Uterus (tissue), 4 donors: Measurements from ENCODE around the gene DDX60. TPM values are rescaled to one million over a fixed set of nuclear protein-coding genes. Genes with fewer than 3 reads are reported as not detected.

Experiments
- DNase-seq, 2 donors: peaks; one replicate each; pipeline ENCODE4 v3.0.0-alpha.2; 2019 to 2020
- H3K27ac ChIP-seq, 2 donors: fragments of 200-600 bp; sonication (generic); 1 replicate in 1 of 2; 2 replicates in 1 of 2; pipeline ENCODE4 v1.5.1; 2016 to 2018
- H3K27me3 ChIP-seq, 2 donors: fragments of 200-600 bp; sonication (generic); one replicate each; pipeline ENCODE4 v1.5.1; 2018 to 2019; ENCODE audit warnings: control low read depth in 1 of 2
- H3K36me3 ChIP-seq, 2 donors: fragments of 200-600 bp; sonication (generic); one replicate each; pipeline ENCODE4 v1.5.1; 2019; ENCODE audit warnings: control low read depth in 1 of 2
- H3K4me1 ChIP-seq, 2 donors: fragments of 200-600 bp; sonication (generic); one replicate each; pipeline ENCODE4 v1.5.1; 2018 to 2019; ENCODE audit warnings: control low read depth in 1 of 2
- H3K4me3 ChIP-seq, 2 donors: fragments of 200-600 bp; sonication (generic); 1 replicate in 1 of 2; 2 replicates in 1 of 2; pipeline ENCODE4 v1.5.1; 2018 to 2019; ENCODE audit warnings: mild to moderate bottlenecking in 1 of 2
- H3K9me3 ChIP-seq, 2 donors: fragments of 200-600 bp; sonication (generic); one replicate each; pipeline ENCODE4 v1.5.1; 2019; ENCODE audit warnings: control low read depth in 1 of 2
- POLR2A ChIP-seq, 2 donors: fragments of 450-650 bp; IDR thresholded peaks; one replicate each; pipeline ENCODE4 v1.6.1; 2016; ENCODE audit warnings: antibody characterized with exemption in 2 of 2, mild to moderate bottlenecking in 1 of 2, moderate library complexity in 1 of 2
- intact Hi-C: fragments of 100-400 bp; cut with DNase I; formaldehyde crosslinking; loops from one replicate; pipeline ENCODE4 v1.15.1; 2023; ENCODE audit warnings: low total_unique reads
- total RNA-seq, 4 donors: library from RNA; depleted of rRNA in 3 of 4; stranded (reverse); fragments of >200 nt in 3 of 4; gene quantifications; one replicate each; pipeline versions ENCODE4 v1.1.0 to v1.2.4, GENCODE V29; 2014 to 2023
- TF ChIP-seq, protein P1 (sequence below), 4 experiments: fragments of 200-600 bp in 2 of 4; fragments of 450-650 bp in 2 of 4; sonication (generic) in 2 of 4; IDR thresholded peaks; one replicate each; pipeline ENCODE4 v1.5.1; 2016 to 2019; ENCODE audit warnings: antibody characterized with exemption in 4 of 4, mild to moderate bottlenecking in 2 of 4, moderate library complexity in 1 of 4
- donor health status: DM: yes; HTN: yes; CAD: no.

Gene DDX60
- total RNA-seq, 4 donors from 2014 or later: 10.0 to 45.1 (median 27.3) TPM

DNA sequence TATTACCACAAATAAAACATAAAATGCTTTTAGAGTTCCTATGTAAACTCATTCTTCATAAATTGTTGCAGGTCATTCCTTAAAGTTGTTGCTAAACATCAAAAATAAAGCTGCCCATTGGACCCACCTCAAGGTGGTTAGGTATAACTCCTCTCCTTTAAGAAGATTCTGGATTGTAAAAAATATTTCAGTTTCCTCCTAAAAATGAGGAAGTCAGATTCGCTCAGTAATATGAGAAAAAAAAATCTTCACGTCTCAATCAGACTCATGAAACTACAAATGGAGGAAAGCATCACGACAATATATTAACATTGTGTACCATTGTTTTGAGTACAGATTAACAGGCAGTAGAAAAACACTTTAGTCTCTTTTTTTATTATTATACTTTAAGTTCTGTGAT is 105.9 kb downstream of the DDX60 start:
- Histone ChIP-seq H3K4me3 (no peak overlapping the region), H3K9me3 (no peaks in the 10 kb centered on the region), H3K4me1 (no peaks in the 10 kb centered on the region), H3K36me3 (no peaks in the 10 kb centered on the region), H3K27me3 (no peaks in the 10 kb centered on the region), H3K27ac (no peak overlapping the region)
- DNase-seq: no peak
- TF ChIP-seq, protein P1, sequence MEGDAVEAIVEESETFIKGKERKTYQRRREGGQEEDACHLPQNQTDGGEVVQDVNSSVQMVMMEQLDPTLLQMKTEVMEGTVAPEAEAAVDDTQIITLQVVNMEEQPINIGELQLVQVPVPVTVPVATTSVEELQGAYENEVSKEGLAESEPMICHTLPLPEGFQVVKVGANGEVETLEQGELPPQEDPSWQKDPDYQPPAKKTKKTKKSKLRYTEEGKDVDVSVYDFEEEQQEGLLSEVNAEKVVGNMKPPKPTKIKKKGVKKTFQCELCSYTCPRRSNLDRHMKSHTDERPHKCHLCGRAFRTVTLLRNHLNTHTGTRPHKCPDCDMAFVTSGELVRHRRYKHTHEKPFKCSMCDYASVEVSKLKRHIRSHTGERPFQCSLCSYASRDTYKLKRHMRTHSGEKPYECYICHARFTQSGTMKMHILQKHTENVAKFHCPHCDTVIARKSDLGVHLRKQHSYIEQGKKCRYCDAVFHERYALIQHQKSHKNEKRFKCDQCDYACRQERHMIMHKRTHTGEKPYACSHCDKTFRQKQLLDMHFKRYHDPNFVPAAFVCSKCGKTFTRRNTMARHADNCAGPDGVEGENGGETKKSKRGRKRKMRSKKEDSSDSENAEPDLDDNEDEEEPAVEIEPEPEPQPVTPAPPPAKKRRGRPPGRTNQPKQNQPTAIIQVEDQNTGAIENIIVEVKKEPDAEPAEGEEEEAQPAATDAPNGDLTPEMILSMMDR (IDR thresholded peaks at IDR 0.05): no peak
- intact Hi-C loops: no loop called here

DNA sequence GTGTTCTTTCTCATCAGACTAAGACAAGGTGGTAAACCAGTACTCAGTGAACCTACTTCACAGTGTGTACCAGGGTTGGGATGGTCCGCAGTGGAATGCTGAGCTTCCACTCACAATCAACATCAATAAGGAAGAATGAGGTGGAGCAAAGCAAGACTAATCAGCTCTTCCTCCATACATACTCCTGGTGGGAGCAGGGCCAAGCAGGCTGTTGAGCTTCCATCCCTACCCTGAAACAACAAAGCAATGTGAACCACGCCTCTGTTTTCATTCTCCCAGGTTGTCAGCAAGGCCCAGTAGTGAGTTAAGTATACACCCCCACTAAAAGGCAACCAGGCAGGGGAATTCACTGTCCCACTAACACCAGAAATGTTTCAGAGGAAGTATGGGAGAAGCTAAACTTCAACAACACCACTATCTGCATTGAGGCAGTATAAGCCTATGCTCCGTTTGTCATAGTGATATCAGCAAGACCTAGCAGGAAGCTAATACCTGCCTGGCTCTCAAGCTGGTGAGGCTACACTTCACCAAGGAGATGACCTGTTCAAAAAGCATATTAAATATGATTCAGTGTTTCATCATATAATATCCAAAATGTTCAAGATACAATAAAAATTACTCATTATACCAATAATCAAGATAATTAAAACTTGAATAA is 109.5 kb downstream of the DDX60 start:
- no peak overlapping the region for H3K4me3 ChIP-seq
- H3K27me3 ChIP-seq: no peaks in the 10 kb centered on the region
- intact Hi-C loops: no loop called here
- no peaks in the 10 kb centered on the region for H3K4me1 ChIP-seq
- H3K9me3 ChIP-seq: no peaks in the 10 kb centered on the region
- TF ChIP-seq, protein P1 (IDR thresholded peaks at IDR 0.05): no peak
- TF ChIP-seq POLR2A (IDR thresholded peaks at IDR 0.05): no peak
- no peaks in the 10 kb centered on the region for H3K36me3 ChIP-seq
- no peak overlapping the region for H3K27ac ChIP-seq
- no peak for DNase-seq

DNA sequence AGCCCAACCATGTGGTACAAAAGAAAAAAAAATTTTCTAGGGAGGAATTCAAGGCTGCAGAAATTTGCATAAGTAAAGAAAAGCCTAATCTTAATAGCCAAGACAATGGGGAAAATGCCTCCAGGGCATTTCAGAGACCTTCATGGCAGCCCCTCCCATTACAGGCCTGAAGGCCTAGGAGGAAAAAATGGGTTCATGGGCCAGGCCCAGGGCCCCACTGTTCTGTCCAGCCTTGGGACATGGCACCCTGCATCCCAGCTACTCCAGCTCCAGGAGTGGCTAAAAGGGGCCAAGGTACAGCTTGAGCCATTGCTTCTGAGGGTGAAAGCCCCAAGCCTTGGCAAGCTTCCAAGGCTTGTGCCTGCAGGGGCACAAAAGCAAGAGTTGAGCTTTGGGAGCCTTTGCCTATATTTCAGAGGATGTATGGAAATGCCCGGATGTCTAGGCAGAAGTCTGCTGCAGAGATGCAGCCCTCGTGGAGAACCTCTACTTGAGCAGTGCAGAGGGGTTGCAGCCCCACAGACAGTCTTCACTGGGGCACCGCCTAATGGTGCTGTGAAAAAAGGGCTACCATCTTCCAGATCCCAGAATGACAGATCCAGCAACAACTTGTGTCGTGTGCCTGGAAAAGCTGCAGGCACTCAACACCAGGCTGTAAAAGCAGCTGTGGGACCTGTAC is 115.2 kb downstream of the DDX60 start:
- Histone ChIP-seq H3K36me3 (no peaks in the 10 kb centered on the region), H3K27me3 (no peaks in the 10 kb centered on the region), H3K9me3 (peaks cover 0 to 10% of the 10 kb centered on the region in 2 donors), H3K27ac (no peak overlapping the region), H3K4me3 (no peak overlapping the region), H3K4me1 (no peaks in the 10 kb centered on the region)
- no peak for TF ChIP-seq POLR2A (IDR thresholded peaks at IDR 0.05)
- TF ChIP-seq, protein P1 (IDR thresholded peaks at IDR 0.05): no peak
- DNase-seq: no peak
- intact Hi-C loops: no loop called here

DNA sequence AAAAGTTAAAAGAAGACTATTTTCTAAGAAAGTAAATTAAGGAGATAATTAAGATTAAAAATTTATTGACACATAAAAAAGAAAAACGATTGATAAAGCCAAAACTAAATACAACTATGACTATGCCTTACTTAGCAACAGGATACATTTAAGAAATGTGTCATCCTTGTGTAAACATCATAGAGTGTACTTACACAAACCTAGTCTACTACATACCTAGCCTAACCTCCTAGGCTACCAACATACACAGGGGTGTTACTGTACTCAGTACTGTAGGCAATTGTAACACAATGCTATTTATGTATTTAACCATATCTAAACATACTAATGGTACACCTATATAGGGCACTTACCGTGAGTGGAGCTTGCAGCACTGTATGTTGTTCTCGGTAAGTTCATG is 117.9 kb downstream of the DDX60 start:
- Histone ChIP-seq H3K36me3 (no peaks in the 10 kb centered on the region), H3K4me1 (no peaks in the 10 kb centered on the region), H3K9me3 (peaks cover 0 to 10% of the 10 kb centered on the region in 2 donors), H3K27me3 (no peaks in the 10 kb centered on the region), H3K4me3 (no peak overlapping the region), H3K27ac (no peak overlapping the region)
- no peak for TF ChIP-seq POLR2A (IDR thresholded peaks at IDR 0.05)
- TF ChIP-seq, protein P1 (IDR thresholded peaks at IDR 0.05): no peak
- DNase-seq: no peak
- intact Hi-C loops: no loop called here

DNA sequence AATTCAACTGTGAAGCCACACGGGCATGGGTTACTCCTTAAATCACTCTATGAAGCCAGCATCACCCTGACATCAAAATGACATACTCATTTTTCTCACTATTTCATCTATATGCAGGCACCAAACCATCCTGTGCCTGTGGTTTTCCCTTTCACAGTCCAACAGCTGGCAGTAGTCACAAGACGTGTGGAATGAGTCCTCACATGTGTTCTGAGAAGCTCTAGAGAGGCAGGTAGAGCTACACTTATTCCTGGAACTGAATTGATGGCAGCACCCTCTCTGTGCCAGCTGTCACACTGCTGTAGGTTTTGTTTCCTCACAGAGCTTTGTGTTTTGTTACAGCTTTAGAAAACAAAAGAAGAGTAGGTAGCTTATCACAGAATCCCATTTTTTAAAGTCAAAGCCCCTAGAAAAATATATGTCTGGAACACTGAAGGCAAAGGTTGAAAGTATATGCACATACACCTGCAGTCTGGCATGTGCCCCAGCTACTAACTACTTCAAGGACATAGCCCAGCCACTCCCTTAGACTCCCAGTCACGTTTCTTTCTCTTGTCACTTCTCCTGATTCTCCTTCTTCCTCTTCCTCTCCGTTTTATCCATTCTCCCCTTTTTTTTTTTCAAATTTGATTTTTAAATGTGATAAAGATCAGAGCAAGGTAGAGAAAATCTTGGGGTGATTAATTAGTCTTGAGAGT is 119.1 kb downstream of the DDX60 start:
- Histone ChIP-seq H3K4me1 (no peaks in the 10 kb centered on the region), H3K27me3 (no peaks in the 10 kb centered on the region), H3K27ac (no peak overlapping the region), H3K9me3 (peaks cover 0 to 10% of the 10 kb centered on the region in 2 donors), H3K36me3 (no peaks in the 10 kb centered on the region), H3K4me3 (no peak overlapping the region)
- no peak for DNase-seq
- intact Hi-C loops: no loop called here
- TF ChIP-seq POLR2A (IDR thresholded peaks at IDR 0.05): no peak
- TF ChIP-seq, protein P1 (IDR thresholded peaks at IDR 0.05): no peak
